ENCODE measurements around the gene LIN28B. TPM values are rescaled to one million over a fixed set of nuclear protein-coding genes. Genes with fewer than 3 reads are reported as not detected.

Gene LIN28B
- total RNA-seq, 2 donors from 2014 or later, result not detected

GRCh38 chr6:105015482-105015881 is 58.6 kb downstream of the LIN28B start:
- TF ChIP-seq CTCF (IDR thresholded peaks at IDR 0.05), result no peak
- no peak for TF ChIP-seq POLR2A (IDR thresholded peaks at IDR 0.05)
- ATAC-seq, result no peak
- Histone ChIP-seq H3K4me3 (no peak overlapping the region), H3K27me3 (no peaks in the 10 kb centered on the region), H3K4me1 (no peaks in the 10 kb centered on the region), H3K9me3 (no peaks in the 10 kb centered on the region), H3K36me3 (replicated peaks in 1 of 2; ENCODE audit: insufficient read depth in 1 of 2, low read depth in 2 of 2) (no peaks in the 10 kb centered on the region), H3K27ac (no peak overlapping the region)
- WGBS, 2 donors, result 48 to 51% methylated on average over 2 of the region's 2 CpGs
- intact Hi-C loops (cut with DNase I), result no loop called here
- no peak for DNase-seq

- Histone ChIP-seq H3K9me3 (no peaks in the 10 kb centered on the region), H3K27ac (no peak overlapping the region), H3K4me1 (no peaks in the 10 kb centered on the region), H3K27me3 (no peaks in the 10 kb centered on the region), H3K4me3 (no peak overlapping the region), H3K36me3 (replicated peaks in 1 of 2; ENCODE audit: insufficient read depth in 1 of 2, low read depth in 2 of 2) (no peaks in the 10 kb centered on the region)
- DNase-seq (no peak), ATAC-seq (no peak)
- intact Hi-C loops (cut with DNase I), result no loop called here
- no peak for TF ChIP-seq CTCF (IDR thresholded peaks at IDR 0.05)
- no peak for TF ChIP-seq POLR2A (IDR thresholded peaks at IDR 0.05)
- WGBS, 2 donors, result 57 to 69% methylated on average over 2 of the region's 2 CpGs
Observed at GRCh38 chr6:105019285-105019684, 62.4 kb downstream of the LIN28B start.

GRCh38 chr6:105021399-105021798 is 64.5 kb downstream of the LIN28B start:
- intact Hi-C loops (cut with DNase I), result no loop called here
- no peaks in the 10 kb centered on the region for H3K4me1 ChIP-seq
- H3K36me3 ChIP-seq (replicated peaks in 1 of 2; ENCODE audit: insufficient read depth in 1 of 2, low read depth in 2 of 2), result no peaks in the 10 kb centered on the region
- H3K4me3 ChIP-seq, result no peak overlapping the region
- DNase-seq, result no peak
- no peak for TF ChIP-seq CTCF (IDR thresholded peaks at IDR 0.05)
- no peak for TF ChIP-seq POLR2A (IDR thresholded peaks at IDR 0.05)
- no peaks in the 10 kb centered on the region for H3K27me3 ChIP-seq
- no peaks in the 10 kb centered on the region for H3K9me3 ChIP-seq
- ATAC-seq, result no peak
- WGBS, 2 donors, result 35 to 39% methylated on average over 3 of the region's 3 CpGs
- H3K27ac ChIP-seq, result no peak overlapping the region

- Histone ChIP-seq H3K27me3 (no peaks in the 10 kb centered on the region), H3K36me3 (replicated peaks in 1 of 2; ENCODE audit: insufficient read depth in 1 of 2, low read depth in 2 of 2) (no peaks in the 10 kb centered on the region), H3K27ac (no peak overlapping the region), H3K4me1 (no peaks in the 10 kb centered on the region), H3K4me3 (no peak overlapping the region), H3K9me3 (no peaks in the 10 kb centered on the region)
- WGBS, 2 donors, result 97 to 100% methylated on average over 1 of the region's 1 CpG
- TF ChIP-seq POLR2A (IDR thresholded peaks at IDR 0.05), result no peak
- TF ChIP-seq CTCF (IDR thresholded peaks at IDR 0.05), result no peak
- ATAC-seq (no peak), DNase-seq (no peak)
- intact Hi-C loops (cut with DNase I), result no loop called here
Observed at GRCh38 chr6:105022416-105022815, 65.5 kb downstream of the LIN28B start.

GRCh38 chr6:105024803-105025202 is 67.9 kb downstream of the LIN28B start:
- Histone ChIP-seq H3K27ac (no peak overlapping the region), H3K27me3 (no peaks in the 10 kb centered on the region), H3K4me3 (no peak overlapping the region), H3K9me3 (no peaks in the 10 kb centered on the region), H3K36me3 (replicated peaks in 1 of 2; ENCODE audit: insufficient read depth in 1 of 2, low read depth in 2 of 2) (no peaks in the 10 kb centered on the region), H3K4me1 (no peaks in the 10 kb centered on the region)
- ATAC-seq (no peak), DNase-seq (no peak)
- 32 to 53% methylated on average over 3 of the region's 3 CpGs for WGBS, 2 donors
- intact Hi-C loops (cut with DNase I), result no loop called here
- TF ChIP-seq CTCF (IDR thresholded peaks at IDR 0.05) (no peak), POLR2A (IDR thresholded peaks at IDR 0.05) (no peak)
